ENCODE data around the gene BACE1-AS. TPM values are rescaled to one million over a fixed set of nuclear protein-coding genes. Genes with fewer than 3 reads are reported as not detected.

Gene BACE1-AS
- total and polyA plus RNA-seq, 2 of the 8 experiments (the other 6 are each of a cell fraction or from before 2014, with no cell fraction given): 14.9 to 17.4 TPM

GRCh38 chr11:117318738-117319137 lies 27.6 kb downstream of the BACE1-AS start:
- no peak overlapping the region for H3K4ac ChIP-seq (replicated peaks; ENCODE audit: insufficient read length, low read depth, low read length)
- WGBS, 2 experiments (ENCODE audit: extremely low coverage in 1 of 2, insufficient coverage in 1 of 2, insufficient read length in 1 of 2, insufficient replicate concordance in 2 of 2, low coverage in 1 of 2, low lambda C conversion rate in 2 of 2, missing lambda C conversion rate in 1 of 2): 83% methylated on average over 7 of the region's 7 CpGs; no CpG with 5 or more reads in 1 of the 2 experiments
- FAIRE-seq (no peak), DNase-seq (ENCODE audit: low read depth in 1 of 2, low spot score in 2 of 2) (no peak)
- no peak overlapping the region for H4K91ac ChIP-seq (replicated peaks; ENCODE audit: insufficient read length, low read length)
- no peak overlapping the region for H3K14ac ChIP-seq (ENCODE audit: insufficient read length)
- H4K20me1 ChIP-seq (replicated peaks in 1 of 2; ENCODE audit: control insufficient read depth in 1 of 2, insufficient read depth in 2 of 2, low read length in 2 of 2): peaks cover 0 to 1% of the 10 kb centered on the region in 2 experiments
- no peak overlapping the region for H4K5ac ChIP-seq (ENCODE audit: insufficient read length, low read depth, low read length)
- H2BK120ac ChIP-seq (replicated peaks; ENCODE audit: low read depth, low read length): no peak overlapping the region
- no peak overlapping the region for H2BK5ac ChIP-seq (ENCODE audit: low read depth, low read length)
- no peaks in the 10 kb centered on the region for H3K79me1 ChIP-seq (ENCODE audit: low read depth, low read length)
- H3K9ac ChIP-seq (replicated peaks in 1 of 4; ENCODE audit: extremely low read depth in 1 of 4, low read depth in 3 of 4, low read length in 3 of 4): no peak overlapping the region
- peaks cover 5 to 10% (median 8%) of the 10 kb centered on the region in 4 experiments for H3K4me1 ChIP-seq (replicated peaks in 1 of 4; ENCODE audit: control insufficient read depth in 3 of 4, insufficient read depth in 4 of 4, low read length in 3 of 4)
- no peak overlapping the region for H3K56ac ChIP-seq (replicated peaks; ENCODE audit: insufficient read length, low read depth, low read length)
- no peak overlapping the region for H3K27ac ChIP-seq (ENCODE audit: low read depth, low read length)
- H2BK20ac ChIP-seq (ENCODE audit: low read length): no peak overlapping the region
- peaks cover 0 to 7% (median 2%) of the 10 kb centered on the region in 4 experiments; a peak in 5 of 7 replicates for H3K27me3 ChIP-seq (replicated peaks in 1 of 4; ENCODE audit: control insufficient read depth in 3 of 4, extremely low read depth in 1 of 4, insufficient read depth in 3 of 4, low read length in 3 of 4)
- no peak overlapping the region for H3K23ac ChIP-seq (ENCODE audit: insufficient read length)
- ChIA-PET CTCF (ENCODE audit: partially characterized antibody) (interaction anchor here (0.6 to 1.3 kb wide), 4 partner anchors 9 to 995 kb away, joined by 3 to 4 read pairs (median 3); no protein-coding TSS in a partner anchor), POLR2A (ENCODE audit: partially characterized antibody) (interaction anchor here (1.1 to 1.9 kb wide), 4 partner anchors 9 to 15 kb away, joined by 3 to 6 read pairs (median 3); partner anchors contain the start of gene CEP164)
- H2BK12ac ChIP-seq (ENCODE audit: low read depth, low read length): no peak overlapping the region
- H4K8ac ChIP-seq (ENCODE audit: extremely low read depth, insufficient read depth, low read length): no peak overlapping the region
- H3K4me2 ChIP-seq (ENCODE audit: insufficient read depth in 1 of 2, low read depth in 2 of 2, low read length in 2 of 2): no peak overlapping the region
- H2AK5ac ChIP-seq (ENCODE audit: low read depth, low read length): no peak overlapping the region
- H2BK15ac ChIP-seq (ENCODE audit: low read length): no peak overlapping the region
- H3K18ac ChIP-seq (ENCODE audit: extremely low read depth, low read length): no peak overlapping the region
- peaks cover 10% of the 10 kb centered on the region; the same call in 1 of the 2 replicates for H3K23me2 ChIP-seq (ENCODE audit: low read depth, low read length)
- no peaks in the 10 kb centered on the region for H3K9me3 ChIP-seq (ENCODE audit: insufficient read depth in 2 of 2, low read depth in 1 of 2, low read length in 1 of 2)
- H3K4me3 ChIP-seq (ENCODE audit: extremely low read depth in 1 of 4, insufficient read depth in 2 of 4, low read depth in 3 of 4, low read length in 4 of 4): no peak overlapping the region
- no peaks in the 10 kb centered on the region for H3K36me3 ChIP-seq (ENCODE audit: control insufficient read depth in 2 of 4, insufficient read depth in 4 of 4, low read length in 3 of 4)
- no peak overlapping the region for H2AFZ ChIP-seq (ENCODE audit: low read length)
- H3K79me2 ChIP-seq (ENCODE audit: control insufficient read depth in 1 of 2, insufficient read depth in 2 of 2, low read length in 2 of 2): no peaks in the 10 kb centered on the region
- no peak for TF ChIP-seq PHF8 (conservative IDR thresholded peaks at IDR 0.05; ENCODE audit: low read depth, low read length)
- no peak for TF ChIP-seq CBX8 (IDR thresholded peaks at IDR 0.05; ENCODE audit: borderline replicate concordance, low read depth, low read length)
- no peak for TF ChIP-seq RNF2 (IDR thresholded peaks at IDR 0.05; ENCODE audit: borderline replicate concordance, low read depth, low read length, missing control alignments, poor library complexity, severe bottlenecking)
- TF ChIP-seq ASH2L (IDR thresholded peaks at IDR 0.05; ENCODE audit: low read length): no peak
- TF ChIP-seq TCF12 (IDR thresholded peaks at IDR 0.05; ENCODE audit: low read depth, low read length): no peak
- no peak for TF ChIP-seq RBBP5 (IDR thresholded peaks at IDR 0.05; ENCODE audit: borderline replicate concordance, low read depth, low read length)
- no peak for TF ChIP-seq POLR2A (IDR thresholded peaks at IDR 0.05; ENCODE audit: control extremely low read depth in 1 of 2, low read depth in 2 of 2, low read length in 2 of 2)
- no peak for TF ChIP-seq SP2 (IDR thresholded peaks at IDR 0.05; ENCODE audit: low read length)
- no peak for TF ChIP-seq ATF2 (IDR thresholded peaks at IDR 0.05; ENCODE audit: low read length)
- no peak for TF ChIP-seq CEBPB (IDR thresholded peaks at IDR 0.05; ENCODE audit: low read depth, low read length)
- no peak for TF ChIP-seq EGR1 (IDR thresholded peaks at IDR 0.05; ENCODE audit: borderline replicate concordance, low read depth, low read length)
- TF ChIP-seq RAD21 (IDR thresholded peaks at IDR 0.05 in 1 of 2, conservative IDR thresholded peaks at IDR 0.05 in 1 of 2; ENCODE audit: low read depth in 2 of 2, low read length in 2 of 2): no peak
